HG03039 (cell line): ENCODE data around the gene NFASC.

Experiments
- ATAC-seq: cut with Tn5 transposase; IDR thresholded peaks from one replicate; pipeline ENCODE4 v1.9.1; 2021; ENCODE audit warnings: mild to moderate bottlenecking, moderate library complexity; ENCODE audit not compliant: unreplicated experiment

NFASC gene

DNA sequence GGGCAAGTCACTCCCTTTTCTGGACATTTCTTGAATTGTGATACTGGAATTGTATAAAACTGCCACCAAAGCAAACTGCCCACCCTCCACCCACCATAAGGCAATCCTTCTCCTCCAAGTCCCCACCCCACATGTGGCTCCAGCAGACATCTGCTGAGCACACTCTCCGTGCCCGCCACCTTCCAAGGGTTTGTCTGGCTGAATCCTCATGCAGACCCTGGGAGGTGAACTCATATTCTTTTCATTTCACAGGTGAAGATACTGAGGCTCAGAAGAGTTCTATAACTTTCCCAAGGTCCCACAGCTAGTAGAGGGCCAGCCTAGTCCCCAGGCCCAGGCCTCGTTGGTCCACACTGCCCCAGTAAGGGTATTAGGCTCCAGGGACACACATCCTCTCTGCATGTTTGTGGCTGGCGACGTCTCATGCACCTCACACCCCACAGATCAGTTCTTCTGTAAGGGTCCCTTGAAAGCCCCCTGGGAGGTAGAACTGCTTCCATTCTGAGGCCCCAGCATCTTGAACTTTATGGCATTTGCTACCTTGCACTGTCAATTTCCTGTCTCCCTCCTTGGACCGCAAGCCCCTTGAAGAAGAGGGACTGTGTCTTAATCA is 186.4 kb downstream of the NFASC start:
- no peak for ATAC-seq

DNA sequence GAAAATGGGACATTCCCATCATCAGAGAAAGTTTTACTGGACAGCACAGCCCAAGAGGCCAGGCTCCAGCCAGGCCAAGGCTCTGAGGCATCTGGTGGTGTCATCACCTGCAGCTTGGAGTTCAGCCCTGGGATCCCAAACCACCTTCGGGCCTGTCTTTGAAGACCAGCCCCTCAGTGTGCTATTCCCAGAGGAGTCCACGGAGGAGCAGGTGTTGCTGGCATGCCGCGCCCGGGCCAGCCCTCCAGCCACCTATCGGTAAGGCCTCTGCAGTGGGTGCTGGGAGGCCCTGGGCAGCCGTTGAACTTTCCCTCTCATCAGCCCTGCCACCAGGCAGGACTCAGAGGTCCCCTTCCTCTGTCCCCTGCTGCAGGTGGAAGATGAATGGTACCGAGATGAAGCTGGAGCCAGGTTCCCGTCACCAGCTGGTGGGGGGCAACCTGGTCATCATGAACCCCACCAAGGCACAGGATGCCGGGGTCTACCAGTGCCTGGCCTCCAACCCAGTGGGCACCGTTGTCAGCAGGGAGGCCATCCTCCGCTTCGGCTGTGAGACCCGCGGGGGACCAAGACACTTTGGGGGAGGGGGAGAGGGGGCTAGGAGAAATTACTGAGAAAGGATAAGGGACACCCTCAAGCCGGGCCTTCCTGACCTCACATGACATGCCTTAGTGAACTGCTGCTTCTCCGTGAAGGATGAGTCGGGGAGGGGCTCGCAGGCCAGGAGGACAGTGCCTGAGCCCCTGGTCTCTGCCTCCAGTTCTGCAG is 187.3 kb downstream of the NFASC start:
- ATAC-seq = no peak

DNA sequence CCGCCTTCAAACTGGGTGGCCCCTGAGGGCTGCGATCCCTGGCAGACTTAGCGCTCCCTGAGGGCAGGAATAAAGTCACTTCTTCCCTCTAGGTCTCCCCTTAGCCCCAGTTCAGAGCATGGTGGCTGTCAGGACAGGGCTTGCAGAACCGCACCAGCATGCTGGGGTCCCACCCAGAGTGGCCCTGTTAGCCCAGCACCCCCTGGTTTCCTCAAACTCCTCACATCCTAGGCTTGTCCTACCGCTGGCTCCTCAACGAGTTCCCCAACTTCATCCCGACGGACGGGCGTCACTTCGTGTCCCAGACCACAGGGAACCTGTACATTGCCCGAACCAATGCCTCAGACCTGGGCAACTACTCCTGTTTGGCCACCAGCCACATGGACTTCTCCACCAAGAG is 188.2 kb downstream of the NFASC start:
- ATAC-seq = no peak

DNA sequence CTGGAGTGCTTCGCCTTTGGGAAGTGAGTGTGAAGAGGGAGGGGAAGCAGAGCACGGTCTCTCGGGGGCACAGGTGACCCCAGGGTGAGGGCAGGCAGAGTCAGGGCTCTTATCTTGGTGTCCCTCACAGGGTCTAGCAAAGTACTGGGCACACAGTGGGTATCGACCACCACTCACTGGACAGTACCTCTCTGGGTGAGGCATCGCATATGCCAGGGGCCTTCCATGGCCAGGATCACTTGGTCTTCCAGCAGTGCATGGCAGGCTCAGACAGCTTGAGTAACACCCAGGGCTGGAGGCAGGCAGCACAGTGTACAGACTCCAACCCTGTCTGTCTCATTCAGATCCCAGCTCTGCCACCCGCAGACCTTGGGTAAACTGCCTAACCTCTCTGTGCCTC is 189.0 kb downstream of the NFASC start:
- ATAC-seq = no peak

DNA sequence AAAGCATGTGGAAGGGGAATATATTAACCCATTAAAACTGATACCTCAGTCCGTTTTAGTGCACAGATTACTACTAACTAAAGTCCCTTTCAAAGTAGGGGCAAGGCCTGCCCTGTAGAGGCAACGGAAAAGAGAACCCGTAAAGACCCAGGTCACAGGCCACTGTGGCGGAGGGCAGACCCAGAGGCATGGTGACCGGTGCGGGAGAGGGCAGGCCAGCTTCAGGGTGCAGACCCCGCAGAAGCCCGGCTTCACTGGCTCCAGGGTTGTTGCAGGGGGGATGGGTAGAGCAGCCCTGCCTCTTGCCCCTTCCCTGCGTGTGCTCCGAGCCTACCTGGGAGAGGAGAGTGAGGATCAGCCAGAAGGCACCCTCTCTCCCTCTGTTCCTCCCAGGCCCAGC is 190.1 kb downstream of the NFASC start:
- no peak for ATAC-seq

DNA sequence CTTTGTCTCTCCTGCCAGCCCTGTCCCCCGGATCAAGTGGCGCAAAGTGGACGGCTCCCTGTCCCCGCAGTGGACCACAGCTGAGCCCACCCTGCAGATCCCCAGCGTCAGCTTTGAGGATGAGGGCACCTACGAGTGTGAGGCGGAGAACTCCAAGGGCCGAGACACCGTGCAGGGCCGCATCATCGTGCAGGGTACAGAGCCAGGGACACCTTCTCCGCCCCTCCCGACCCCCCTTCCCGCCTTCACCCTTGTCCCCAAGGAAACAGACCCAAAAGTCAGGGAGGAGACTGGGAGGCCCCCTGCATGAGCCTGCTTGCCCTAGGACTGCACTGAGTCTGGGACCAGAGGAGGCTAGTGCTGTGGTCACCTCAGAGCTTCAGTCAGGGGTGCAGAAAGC is 190.6 kb downstream of the NFASC start:
- no peak for ATAC-seq

DNA sequence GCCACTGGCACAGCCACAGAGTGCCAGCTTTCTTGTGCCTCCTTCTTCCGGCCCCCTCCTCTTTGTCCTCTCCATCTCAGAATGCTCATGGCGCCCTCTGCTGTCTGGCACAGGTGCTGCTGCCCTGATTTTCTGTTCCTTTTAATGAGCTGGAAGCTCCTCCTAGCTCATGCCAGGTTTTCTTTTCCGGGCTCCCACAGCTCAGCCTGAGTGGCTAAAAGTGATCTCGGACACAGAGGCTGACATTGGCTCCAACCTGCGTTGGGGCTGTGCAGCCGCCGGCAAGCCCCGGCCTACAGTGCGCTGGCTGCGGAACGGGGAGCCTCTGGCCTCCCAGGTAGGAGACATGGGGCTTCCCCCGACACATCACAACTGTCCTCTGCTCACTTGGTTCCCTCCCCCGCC is 191.0 kb downstream of the NFASC start:
- ATAC-seq = no peak

DNA sequence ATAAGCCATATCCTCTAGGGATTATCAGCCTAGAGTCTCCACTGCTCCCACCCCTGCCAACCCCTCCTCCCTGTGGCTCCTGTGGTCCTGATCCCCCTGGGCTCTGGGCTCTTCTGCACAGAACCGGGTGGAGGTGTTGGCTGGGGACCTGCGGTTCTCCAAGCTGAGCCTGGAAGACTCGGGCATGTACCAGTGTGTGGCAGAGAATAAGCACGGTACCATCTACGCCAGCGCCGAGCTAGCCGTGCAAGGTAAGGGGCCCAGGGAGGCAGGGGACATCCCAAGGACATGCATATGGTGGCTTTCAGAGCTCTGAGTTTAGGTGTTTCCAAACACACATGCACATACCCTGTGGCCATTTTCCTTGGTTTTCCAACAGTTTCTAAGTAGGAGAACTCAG is 191.7 kb downstream of the NFASC start:
- no peak for ATAC-seq

DNA sequence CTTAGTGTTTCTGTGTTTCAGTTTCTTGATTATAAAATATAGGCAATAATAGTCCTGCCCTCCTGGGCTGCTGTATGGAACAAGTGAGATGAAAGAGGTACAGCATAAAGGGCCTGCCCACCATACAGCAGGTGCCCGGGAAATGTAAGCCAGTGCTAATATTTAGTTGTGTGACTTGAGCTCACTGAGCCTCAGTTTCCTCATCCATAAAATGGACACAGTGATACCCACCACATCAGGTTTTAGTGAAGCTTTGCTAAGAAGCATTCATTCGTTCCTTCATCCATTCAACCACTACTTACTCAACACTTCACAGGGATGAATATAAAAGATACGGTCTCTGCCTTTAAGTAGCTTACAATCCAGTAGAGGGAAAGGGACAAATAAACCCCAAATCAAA is 192.2 kb downstream of the NFASC start:
- no peak for ATAC-seq

DNA sequence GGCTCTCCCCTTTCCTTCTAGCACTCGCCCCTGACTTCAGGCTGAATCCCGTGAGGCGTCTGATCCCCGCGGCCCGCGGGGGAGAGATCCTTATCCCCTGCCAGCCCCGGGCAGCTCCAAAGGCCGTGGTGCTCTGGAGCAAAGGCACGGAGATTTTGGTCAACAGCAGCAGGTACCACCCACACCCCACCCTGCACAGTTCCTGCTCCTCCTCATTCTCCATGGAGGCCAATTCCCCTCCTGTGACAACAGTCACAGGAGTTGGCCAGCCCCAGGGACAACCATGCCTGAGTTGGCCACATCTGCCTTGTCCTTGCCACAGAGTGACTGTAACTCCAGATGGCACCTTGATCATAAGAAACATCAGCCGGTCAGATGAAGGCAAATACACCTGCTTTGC is 193.6 kb downstream of the NFASC start:
- ATAC-seq = no peak

DNA sequence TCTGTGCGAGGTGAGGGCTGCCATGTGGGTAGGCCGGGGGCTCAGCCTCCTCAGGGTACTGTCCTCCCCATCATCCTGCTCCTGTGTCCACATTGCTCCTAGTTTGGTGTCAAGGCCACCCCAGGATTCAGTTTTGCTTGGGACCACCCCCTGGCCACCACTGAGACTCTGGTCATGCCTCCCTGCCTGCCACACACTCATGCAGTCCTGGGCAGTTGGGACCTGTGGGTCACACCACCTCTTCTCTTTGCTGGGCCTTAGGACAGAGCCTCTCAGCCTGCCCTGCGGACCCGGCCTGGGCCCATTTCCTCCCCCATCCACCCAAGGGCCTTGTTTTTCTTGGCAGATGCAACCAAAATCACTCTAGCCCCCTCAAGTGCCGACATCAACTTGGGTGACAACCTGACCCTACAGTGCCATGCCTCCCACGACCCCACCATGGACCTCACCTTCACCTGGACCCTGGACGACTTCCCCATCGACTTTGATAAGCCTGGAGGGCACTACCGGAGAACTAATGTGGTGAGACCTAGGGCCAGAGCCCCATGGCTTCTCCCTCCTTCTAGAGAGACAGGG is 194.2 kb downstream of the NFASC start:
- no peak for ATAC-seq

DNA sequence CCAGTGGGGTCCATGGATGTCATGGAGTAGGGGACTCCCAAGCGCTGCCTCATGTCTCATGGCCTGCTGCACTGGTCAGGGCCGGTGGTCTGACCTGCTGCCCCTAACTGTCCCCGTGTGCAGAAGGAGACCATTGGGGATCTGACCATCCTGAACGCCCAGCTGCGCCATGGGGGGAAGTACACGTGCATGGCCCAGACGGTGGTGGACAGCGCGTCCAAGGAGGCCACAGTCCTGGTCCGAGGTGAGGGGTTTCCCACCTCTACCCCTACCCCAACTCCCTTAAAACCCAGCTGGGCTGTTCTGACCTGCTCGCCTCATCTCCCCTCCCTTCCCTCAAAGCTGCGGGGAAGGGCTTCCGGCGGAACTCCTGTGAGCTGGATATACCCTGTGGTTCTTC is 195.0 kb downstream of the NFASC start:
- no peak for ATAC-seq

DNA sequence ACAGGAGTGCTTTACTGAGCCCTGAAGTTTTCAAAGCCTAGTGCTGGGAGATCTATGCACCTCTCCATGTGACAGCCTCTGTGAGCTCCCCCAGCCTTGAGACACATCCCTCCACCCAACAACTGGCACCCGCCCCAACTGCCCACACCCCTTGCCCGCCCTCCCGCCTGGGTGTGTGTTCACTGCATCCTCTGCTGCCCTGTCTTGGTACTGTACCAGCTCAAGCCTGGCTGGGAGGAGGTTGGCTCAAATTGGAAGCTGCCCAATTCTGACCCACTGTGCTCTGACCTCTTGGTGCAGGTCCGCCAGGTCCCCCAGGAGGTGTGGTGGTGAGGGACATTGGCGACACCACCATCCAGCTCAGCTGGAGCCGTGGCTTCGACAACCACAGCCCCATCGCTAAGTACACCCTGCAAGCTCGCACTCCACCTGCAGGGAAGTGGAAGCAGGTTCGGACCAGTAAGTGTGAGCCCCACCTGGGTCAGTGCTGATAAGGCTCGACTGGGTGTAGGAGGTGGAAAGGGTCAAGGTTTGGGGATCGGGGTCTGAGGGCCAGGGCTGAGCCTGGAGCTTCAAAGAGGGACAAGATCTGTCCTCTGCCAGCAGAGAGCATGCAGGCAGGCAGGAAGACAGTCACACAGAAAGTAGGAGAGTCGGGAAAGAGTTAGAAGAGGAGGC is 195.6 kb downstream of the NFASC start:
- no peak for ATAC-seq

DNA sequence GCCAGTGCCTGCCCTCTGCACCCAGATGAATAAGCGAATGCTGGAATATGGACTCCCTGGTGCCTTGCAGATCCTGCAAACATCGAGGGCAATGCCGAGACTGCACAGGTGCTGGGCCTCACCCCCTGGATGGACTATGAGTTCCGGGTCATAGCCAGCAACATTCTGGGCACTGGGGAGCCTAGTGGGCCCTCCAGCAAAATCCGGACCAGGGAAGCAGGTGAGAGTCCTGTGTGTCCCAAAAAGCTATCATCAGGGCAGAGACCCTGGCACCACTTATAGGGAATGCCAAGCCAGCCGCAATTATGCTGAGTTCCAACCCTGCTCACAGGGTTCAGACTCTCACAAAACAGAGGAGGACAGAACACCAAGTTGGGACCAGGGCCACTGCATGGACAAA is 196.4 kb downstream of the NFASC start:
- ATAC-seq = no peak

DNA sequence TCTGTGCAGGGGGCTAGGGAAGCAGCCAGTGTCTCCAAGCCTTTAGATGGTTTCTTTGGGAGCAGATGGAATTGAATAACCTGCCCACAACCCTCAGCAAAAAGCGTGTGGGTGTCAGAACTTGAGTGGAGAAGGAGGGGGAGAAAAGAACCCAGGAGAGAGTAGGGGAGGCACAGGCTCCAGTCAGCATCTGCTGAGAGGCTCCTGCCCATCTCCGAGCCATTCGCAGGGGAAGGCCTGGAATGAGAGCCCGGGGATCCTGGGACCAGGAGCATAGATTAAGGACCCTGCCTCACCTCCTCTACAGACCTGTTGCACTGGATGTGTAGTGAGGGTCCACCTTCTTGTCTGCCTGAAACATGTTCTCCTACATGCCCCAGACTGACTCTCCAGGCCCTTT is 197.3 kb downstream of the NFASC start:
- ATAC-seq = no peak

DNA sequence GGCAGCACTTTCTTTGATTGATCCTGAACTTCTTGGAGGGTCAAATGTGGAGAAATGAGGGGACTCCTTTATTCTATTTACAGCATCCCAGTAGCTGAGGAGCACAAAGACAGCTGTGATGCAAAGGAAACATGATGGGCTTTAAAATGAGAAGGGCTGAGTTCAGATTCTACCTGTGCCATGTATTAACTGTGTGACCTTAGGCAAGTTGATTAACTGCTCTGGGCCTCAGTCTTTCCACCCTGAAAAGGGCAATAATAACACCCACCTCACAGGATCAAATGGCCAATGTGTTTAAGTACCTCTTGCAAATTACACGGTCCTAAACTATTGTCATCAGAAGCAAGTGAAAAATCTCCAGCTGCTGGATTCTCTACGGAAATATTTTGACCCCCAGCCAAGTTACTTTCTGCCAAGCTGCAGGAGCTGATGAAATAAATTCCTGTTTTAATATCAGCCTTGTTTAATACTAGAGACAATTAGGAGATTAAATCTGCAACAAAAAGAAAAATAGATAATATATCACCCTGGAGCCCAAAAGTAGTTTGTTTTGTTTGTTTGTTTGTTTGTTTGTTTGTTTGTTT is 197.9 kb downstream of the NFASC start:
- no peak for ATAC-seq

DNA sequence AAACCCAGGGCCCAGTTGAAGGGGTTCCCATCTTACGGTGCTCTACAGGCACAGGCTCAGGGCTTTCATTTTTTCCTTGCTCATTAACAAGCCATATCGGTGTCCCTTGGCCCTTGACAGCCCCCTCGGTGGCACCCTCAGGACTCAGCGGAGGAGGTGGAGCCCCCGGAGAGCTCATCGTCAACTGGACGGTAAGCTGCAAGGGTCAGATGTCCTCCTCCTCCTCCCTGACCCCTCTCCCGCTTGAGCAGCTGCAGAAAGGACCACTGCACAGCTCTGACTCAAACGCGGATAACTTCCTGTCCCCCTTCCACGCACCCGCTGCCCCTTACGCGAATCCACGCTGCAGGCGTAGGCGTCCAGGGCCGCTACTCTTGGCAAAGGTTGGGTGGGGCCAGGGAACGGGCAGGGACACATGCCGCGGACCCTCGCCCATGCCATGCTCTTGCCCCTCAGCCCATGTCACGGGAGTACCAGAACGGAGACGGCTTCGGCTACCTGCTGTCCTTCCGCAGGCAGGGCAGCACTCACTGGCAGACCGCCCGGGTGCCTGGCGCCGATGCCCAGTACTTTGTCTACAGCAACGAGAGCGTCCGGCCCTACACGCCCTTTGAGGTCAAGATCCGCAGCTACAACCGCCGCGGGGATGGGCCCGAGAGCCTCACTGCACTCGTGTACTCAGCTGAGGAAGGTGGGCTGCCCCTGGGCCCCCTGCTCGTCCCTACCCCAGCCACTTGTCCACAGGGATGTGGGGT is 198.9 kb downstream of the NFASC start:
- ATAC-seq = no peak

DNA sequence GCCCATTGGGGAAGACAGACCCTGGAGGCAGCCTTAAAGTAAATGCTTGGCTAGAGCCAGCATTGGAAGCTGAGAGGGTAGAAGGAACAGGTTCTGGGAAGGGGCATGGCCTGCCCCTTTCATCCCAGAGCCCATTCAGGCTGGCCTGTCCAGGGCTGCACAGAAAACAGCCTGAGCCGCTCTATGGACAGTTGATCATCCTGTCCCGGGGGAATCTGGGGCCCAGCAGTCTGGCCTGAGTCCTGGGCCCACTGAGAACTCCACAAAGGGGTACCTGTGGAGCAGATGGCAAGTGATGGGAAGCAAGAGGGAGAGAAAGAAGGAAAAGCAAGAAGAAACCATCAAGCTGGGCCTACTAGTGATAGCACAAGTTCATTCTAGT is 200.4 kb downstream of the NFASC start:
- ATAC-seq = no peak

DNA sequence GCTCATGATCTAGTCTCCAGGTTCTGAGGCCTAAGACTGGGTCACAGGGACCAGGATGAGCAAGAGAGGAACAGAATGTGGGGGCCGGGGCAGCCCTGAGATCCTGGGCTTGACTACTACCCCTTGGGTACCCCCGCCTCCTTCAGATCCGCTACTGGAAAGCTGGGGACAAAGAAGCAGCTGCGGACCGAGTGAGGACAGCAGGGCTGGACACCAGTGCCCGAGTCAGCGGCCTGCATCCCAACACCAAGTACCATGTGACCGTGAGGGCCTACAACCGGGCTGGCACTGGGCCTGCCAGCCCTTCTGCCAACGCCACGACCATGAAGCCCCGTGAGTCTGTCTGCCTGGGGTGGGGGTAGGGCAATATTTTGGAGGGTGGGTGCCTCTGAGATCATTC is 201.1 kb downstream of the NFASC start:
- ATAC-seq = no peak

DNA sequence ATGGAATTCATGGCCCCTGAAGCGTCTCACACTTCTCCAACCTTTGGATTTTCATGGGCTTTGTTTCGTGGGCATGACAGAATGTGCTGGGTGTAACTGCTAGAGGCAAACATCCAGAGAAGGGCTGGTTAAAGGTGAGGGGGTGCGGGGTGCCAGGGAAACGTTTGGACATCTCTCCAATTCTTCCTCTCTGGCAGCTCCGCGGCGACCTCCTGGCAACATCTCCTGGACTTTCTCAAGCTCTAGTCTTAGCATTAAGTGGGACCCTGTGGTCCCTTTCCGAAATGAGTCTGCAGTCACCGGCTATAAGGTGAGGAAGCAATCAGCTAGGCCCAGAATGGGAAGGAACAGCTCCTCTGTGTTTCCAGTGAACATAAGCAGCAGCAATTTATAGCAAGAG is 201.6 kb downstream of the NFASC start:
- ATAC-seq = no peak
